LHCN-M2 (cell line): ENCODE results near the gene FOXL3. TPM values are rescaled to one million over a fixed set of nuclear protein-coding genes. Genes with fewer than 3 reads are reported as not detected.

Source experiments
- DNase-seq: peaks from one replicate; pipeline ENCODE4 v3.0.0-alpha.2; 2012; ENCODE audit warnings: low read depth
- total RNA-seq: library from RNA; depleted of rRNA; stranded (reverse); fragments of >200 nt; gene quantifications from 2 replicates; pipeline ENCODE4 v1.2.3, GENCODE V29; 2014

The FOXL3 gene
- total RNA-seq, 1 experiment from 2014 or later: not detected

DNA sequence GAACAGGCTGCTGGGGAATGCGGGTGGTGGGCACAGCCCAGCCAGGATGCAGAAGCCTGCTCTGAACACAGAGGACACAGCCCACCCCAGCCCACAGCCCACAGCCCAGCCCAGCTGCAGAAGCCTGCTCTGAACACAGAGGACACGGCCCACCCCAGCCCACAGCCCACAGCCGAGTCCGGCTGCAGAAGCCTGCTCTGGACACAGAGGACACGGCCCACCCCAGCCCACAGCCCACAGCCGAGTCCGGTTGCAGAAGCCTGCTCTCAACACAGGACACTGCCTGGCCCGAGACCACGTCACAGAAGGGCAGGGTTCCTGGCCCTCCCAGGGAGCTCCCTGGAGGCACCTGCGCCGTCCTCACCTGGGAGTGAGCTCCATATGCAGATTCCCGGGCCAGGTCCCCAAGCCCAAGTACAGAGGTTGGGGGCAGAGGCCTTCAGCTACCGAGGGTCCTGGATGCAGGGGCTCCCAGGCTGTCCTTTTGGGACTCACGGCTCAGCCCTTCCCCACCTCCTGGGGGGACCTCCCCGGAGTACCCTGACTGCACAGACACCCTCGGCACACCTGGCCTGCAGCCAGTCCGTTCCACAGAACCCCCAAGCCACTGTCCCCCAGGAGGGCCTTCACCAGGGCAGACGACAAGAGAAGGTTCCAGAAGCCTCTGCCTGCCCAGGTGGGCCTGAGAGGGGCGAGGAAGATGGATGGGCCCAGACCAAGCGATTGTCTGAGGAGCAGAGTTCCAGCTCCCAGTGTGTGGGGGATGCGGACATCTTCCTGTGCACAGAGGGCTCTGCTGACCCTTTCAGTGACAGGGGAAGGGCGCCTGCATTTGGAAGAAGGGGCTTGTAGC, 23.7 kb upstream of the FOXL3 start:
- DNase-seq: no peak

DNA sequence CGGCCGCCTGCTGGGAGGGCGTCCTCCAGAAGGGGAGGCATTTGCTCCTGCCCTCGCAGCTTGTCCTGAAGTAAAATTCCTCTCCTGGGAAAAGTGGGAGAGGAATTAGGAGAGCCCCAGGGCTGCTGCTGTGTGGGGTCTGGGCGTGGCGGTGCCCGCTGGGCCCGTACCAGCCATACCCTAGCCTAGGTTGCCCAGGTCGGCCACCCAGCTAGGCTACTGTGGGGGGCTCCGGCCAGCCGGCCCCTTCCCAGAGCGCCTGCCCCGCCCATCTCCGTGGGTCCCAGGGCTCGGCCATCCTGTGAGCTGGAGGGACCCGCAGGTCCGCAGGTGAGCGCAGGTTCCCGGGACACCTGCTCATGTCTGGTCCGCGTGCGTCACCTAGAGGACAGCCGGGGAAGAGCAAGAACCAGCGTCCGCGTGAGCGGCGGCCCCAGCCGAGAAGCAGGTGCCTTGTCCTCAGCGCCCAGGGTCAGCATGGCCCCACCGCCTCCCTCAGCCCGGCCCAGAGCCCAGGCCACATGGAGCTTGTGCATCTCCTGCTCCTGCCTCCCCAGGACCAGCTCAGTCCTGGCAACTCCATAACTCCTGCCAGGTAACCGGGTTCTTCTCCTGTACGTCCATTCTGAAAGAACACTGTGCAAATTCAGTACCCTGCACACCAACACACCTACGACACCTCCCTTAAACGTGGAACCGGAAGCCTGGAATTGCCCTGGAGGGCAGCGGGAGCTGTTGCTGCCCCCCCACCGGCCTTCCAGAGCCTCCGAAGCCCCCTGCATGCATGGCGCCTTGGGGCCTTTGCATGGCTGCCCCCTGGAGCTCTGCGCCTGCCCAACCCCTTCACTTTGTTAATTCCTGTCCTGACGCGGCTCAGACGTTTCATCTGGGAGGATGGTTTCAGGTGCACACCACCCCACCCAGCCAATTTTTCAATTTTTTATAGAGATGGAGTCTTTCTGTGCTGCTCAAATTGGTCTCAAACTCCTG, 22.8 kb upstream of the FOXL3 start:
- no peak for DNase-seq

DNA sequence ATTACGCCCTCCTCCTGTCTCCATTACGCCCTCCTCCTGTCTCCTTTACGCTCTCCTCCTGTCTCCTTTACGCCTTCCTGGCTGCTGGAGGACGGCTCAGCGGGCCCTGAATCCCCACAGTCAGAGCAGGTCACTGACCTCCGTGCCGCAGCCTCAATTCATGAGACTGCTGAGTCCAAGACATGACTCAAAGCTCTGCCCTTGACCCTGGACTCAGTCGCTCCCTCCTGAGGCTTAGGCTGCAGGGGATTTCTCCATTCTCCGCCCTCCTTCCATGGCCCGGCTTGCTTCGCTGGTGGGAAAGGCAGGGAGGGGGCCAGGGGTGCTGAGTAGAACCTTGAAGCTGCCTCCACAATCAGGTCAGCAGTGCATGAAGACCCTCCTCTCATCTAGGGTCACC, 21.0 kb upstream of the FOXL3 start:
- DNase-seq: no peak

DNA sequence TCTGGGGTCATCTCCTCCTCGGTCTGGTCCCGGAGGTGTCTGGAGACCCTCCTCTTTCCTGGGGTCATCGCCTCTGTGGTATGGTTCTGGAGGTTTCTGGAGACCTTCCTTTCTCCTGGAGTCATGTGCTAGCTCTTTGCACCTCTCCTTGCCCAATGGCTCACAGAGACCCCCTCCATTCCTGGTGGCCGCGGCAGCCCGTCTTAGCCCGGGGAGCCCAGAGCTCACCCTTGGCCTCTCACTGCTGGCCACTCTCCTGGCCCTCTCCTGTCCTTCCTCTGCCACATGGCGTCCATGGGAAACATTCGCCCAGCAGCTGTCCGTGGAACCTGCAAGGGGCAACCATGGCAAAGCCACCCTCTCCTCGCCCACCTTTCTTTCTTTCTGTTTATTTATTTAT, 20.2 kb upstream of the FOXL3 start:
- no peak for DNase-seq

DNA sequence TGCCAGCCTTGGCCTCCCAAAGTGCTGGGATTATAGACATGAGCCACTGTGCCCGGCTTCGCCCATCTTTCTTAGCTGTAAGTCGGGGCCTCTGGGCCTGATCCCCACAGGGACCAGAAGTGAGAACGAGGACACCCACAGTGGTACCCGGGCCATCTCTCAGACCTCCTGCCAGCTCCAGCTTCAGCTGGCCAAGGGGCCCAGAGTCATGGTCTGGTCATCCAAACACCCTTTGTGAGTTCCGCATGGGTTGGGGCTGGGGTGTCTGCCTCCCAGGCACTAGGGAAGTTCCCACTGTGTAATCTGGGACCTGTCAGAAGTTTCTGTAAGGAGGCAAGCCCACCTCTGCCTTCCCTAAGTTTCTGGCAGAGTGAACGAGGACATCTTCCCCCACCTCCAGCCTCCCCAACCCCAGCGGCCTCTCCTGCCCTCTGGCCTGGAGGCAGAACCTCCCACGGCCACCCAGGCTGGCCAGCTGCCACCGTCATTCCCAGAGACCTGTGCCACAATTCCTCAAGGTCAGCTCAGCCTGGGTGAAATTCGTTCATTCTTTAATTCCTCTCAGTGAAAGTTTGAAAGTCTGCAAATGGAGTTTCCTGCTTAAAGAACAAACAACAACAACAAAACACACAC, 19.5 kb upstream of the FOXL3 start:
- no peak for DNase-seq

DNA sequence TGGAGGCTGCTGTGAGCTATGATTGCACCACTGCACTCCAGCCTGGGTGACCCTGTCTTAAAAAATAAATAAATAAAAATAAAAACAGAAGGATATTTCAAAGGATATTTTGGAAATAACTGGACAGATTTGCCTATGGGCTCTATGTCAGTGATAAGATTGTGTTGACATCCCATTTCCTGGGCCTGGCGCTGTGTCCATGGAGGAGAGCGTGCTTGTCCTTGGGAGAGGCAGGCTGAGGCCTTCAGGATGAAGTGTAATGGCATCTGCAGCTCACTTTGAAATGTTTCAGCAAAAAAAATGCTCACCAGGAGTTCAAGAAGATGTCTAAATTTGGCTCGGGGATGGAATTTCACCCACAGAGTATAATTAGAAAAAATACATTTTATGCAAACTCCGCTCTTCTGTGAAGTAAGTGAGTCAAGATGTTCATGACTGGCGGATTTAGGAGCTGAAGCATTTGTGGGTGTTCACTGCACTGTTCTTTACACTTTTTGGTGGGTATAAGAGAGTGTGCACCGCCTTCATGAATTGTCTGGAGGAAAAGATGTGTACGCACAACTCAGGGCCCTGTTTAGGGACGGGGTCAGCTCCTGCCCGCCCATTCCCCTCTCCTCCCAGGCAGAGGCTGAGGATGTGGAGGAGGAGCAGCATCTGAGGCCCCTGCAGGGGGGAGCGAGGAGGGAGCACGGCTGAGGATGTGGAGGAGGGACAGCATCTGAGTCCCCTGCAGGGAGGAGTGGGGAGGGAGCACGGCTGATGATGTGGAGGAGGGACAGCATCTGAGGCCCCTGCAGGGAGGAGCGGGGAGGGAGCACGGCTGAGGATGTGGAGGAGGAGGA, 18.5 kb upstream of the FOXL3 start:
- no peak for DNase-seq

DNA sequence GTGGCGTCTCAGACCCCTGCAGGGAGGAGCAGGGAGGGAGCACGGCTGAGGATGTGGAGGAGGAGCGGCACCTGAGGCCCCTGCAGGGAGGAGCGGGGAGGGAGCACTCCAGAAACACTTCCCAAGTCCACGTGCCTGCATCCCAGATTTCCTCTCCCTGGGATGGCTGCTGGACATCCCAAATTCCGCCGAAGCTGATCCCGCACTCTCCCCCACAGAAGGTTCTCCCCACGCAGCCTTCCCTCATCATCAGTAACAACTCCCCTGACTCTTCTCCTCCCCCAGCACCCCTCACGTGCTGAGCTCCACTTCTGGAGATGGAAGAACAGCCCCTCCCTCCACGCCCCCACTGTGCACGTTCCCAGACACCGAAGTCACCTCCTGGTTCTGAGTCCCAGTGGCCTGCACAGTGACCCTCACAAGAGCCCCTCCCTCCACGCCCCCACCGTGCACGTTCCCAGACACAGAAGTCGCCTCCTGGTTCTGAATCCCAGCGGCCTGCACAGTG, 17.8 kb upstream of the FOXL3 start:
- no peak for DNase-seq

DNA sequence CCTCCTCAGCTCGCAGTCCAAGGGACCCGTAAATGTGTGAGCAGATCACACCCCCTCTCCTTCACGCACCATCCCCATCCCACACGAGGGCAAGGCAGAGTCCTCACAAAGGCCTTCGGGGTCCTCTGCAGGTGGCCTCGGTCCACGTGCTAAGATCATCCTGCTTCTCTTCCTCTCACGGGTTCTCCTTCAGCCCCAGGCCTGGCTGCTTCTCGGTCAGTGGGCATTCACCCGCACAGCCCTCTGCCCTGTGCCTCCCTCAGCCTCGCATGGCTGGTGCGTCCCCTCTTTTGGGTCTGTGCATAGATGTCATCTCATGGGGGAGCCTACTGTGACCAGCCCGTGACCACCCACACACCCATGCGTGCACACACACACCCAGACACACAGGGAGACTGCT, 17.3 kb upstream of the FOXL3 start:
- no peak for DNase-seq

DNA sequence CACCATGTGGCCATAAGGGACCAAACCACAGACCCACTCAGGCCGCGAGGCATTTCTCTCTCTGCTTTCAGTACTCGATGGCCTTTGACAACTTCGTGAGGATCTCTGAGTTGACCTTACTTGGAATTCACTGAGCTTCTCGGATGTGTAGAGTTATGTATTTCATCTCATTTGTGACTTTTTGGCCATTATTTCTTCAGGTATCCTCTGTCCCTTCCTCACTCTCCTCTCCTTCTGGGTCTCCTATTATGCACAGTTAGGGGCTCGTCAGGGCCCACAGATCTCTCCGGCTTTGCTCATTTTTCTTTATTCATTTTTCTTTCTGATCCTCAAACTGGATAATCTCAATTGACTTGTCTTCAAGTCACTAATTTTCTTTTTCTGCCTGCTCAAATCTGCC, 16.6 kb upstream of the FOXL3 start:
- no peak for DNase-seq

DNA sequence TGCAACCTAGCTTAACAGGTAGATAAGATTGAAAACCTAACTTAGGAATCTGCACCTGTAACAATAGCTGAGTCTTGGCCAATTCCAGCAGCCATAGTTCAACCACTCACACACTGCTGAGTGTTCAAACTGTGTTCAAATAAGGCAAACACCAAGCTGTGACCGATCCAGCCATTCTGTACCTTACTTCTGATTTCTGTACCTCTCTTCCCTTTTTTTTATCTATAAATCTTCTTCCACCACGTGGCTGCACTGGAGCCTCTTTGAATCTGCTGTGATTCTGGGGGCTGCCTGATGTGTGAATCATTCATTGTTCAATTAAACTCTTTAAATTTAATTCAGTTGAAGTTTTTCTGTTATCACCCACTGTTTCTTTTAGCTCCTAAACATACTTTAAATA, 15.7 kb upstream of the FOXL3 start:
- no peak for DNase-seq

DNA sequence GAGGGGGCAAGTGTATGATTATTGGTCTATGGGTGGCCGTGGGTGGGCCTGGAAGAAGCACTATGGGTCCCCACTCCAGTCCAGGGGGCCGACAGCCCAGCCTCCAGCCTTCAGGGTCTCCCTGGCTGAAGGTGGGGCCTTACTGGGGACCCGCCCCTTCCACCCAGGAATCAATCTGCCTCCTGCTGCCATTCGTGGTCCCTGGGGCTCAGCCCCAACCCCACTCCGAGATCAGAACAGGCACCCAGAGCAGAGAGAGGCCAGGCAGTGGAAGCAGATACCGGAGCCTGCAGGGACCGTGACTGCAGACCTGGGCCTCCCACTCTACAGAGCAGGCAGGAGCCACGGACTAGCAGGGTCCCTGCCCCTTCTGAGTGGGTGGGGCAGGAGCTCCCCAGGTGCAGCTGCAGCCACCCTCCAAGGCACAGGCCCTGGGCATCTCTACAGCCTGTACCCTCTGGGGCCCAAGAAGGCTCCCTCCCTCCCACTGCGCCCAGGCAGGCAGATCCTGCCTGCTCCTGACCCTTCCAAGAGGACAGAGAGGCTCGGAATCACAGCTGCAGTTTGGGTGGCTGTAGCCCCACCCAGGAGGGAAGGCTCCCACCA, 13.6 kb upstream of the FOXL3 start:
- no peak for DNase-seq

DNA sequence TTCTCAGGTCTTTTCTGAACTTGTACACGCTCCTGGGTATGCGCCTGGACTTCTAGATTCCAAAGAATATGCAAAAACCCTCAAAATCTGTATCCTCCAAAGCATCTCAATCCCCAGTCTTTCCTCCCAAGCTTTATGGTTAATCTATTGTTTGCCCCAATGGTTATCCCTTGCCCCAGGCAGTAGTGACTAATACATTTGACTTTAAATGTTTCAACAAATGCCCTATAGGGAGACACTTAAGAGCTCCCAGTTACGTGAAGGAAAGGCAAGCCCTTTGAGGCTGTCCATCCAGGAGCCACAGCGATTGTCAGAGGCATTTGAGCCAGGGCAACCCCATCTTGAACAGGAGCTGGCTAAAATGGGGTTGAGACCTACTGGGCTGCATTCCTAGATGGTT, 12.7 kb upstream of the FOXL3 start:
- no peak for DNase-seq

DNA sequence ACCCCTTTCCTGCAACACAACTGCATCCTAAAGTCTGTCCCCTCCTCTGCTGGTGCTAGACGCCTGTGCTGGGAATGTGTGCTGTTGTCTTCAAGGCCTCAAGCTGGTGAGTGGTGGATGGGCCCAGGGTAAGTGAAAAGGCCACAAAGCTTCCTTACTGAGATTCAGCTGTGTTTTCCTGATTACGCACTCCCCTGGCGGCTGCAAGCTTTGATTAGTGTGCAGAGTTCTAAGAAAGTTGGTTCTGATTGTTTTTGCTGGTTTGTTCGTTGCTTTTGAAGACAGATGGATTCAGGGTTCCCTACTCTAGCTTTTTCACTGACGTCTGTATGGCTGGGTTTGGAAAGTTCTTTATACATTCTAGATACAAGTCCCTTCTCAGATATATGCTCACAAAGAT, 11.9 kb upstream of the FOXL3 start:
- DNase-seq: no peak

DNA sequence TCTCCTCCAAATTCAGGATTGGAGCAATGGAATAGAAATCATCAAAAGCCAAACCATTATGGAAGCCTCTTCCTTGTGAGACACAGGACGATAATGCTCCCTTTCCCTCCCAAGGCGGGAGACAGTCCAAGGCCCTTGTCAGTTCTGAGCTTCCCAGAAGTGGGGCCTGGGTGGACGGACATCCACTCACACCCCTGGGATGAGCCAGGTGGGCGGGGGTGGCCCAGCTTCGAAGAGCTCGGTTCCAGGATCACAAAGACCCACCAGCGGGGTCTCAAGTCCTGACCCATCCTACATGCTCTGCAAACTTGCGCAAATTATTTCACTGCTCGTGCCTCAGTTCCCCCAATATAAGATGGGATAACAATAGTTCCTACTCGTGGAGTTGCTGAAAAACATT, 10.1 kb upstream of the FOXL3 start:
- DNase-seq: no peak

DNA sequence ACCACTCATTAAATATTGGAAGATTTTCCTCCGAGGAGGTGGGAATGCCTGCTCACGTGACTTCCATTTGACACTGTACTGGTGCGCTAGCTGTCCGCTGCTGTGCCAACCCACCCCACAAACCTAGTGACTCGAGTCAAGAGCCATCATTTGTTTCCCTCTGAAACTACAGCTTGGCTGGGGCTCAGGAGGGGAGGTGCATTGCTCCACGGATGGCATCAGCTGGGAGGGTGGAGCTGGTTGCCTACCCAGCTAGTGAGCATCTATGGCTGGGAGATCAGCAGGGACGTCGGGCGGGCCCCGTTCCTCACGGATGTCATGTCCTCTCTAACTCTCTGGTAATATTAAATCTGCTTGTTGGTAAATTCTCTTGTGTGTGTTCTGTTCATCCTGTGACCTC, 9.5 kb upstream of the FOXL3 start:
- no peak for DNase-seq

DNA sequence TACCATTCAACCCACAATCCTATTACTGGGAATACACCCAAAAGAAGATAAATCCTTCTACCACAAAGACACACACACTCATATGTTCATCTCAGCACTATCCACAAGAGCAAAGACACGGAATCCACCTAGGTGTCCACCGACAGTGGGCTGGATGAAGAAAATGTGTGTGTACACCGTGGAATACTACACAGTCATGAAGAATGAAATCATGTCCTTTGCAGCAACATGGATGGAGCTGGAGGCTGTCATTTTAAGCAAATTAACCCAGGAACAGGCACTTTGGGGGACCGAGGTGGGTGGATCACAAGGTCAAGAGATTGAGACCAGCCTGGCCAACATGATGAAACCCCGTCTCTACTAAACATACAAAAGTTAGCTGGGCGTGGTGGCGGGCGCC, 8.3 kb upstream of the FOXL3 start:
- no peak for DNase-seq

DNA sequence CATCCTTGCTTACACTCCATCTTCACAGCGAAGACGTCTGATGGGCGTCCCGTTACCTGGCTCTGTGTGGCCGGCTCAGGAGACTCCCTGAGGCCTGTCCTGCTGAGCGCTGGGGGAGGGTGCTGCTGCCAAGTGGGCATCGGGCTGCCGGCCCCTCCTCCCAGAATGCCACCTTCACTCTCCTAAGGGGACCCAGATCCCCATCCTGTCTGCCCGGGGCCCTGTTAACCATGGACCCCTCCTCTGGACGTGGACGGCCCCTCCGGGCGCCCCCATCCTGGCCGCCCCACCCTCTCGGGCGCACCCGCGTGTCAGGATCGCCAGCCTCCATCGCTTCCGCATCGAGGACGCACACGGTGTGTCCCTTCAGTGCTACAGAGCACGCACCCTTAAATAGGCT, 7.3 kb upstream of the FOXL3 start:
- no peak for DNase-seq

DNA sequence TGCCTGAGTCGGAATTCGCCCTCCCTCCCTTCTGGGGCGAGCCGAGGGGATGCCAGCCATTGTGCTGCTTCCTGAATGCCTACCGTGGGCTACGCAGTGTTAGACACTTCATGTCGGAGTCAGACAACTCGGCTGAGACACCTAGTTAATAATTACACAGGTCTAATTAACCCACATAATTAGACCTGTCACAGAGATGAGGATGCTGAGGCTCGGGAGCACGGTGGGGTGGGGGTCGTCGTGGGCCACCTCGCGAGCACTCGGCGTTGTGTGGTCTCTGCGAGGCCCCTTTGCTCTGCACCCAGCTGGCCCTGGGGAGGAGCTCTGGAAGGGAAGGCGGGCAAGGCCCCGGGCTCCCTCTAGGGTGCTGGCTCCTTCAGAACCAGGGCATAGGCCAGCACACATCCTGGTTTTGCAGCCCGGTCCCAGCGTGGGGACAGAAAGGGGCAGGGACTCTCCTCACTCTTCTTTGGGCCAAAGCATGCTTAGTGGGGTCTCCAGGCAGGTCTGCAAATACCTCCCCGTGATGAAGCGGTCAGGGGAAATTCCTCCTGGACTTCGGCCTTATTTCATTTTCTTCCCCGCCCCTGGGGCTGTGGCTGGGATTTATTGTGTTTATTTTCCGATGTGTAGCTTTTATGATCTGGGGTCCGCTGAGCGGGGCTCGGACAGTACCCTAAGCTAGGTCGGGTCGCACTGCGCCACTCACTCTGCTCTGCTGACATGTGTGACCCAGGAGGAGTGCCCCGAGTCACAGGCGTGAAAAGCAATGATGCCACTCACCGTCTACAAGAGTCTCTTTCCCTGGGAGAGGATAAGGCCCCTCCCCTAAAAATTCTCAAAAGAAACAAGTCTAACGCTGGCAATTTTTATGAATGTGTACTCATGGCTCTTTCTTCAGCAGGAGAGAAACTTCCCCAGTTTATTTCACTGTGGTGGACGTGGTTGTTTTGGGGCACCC, 4.9 kb upstream of the FOXL3 start:
- no peak for DNase-seq

DNA sequence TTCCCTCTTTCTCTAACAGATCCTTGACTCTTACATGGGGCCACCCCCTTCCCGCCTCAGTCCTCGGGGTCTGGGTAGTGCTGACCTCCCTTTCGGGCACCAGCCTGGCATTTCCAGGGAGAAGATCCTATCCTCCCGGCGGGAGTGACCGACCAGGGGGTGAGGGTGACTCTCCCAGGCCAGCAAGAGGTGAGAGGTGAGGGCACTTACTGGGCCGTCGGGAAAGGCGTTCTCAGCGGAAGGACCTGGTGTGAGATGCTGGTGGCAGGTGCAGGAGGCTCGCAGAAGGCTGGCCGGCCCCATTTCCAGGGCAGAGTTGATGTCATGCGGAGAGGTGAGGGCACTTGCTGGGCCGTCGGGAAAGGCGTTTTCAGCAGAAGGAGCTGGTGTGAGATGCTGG, 4.2 kb upstream of the FOXL3 start:
- no peak for DNase-seq
